Esophagus (tissue), 2 donors: ENCODE data around the gene LYPD6. TPM values are rescaled to one million over a fixed set of nuclear protein-coding genes. Genes with fewer than 3 reads are reported as not detected.

Source experiments
- H3K27ac ChIP-seq, 2 donors: one replicate each; pipeline ENCODE4 v1.5.1; 2013; ENCODE audit warnings: low read depth in 2 of 2, mild to moderate bottlenecking in 2 of 2, inconsistent platforms in 1 of 2, low read length in 1 of 2, moderate library complexity in 1 of 2
- H3K27me3 ChIP-seq, 2 donors: one replicate each; pipeline ENCODE4 v1.6.1; 2013; ENCODE audit warnings: low read length in 2 of 2, control low read depth in 1 of 2, mild to moderate bottlenecking in 1 of 2; ENCODE audit not compliant: insufficient read depth in 2 of 2, control insufficient read depth in 1 of 2
- H3K36me3 ChIP-seq, 2 donors: one replicate each; pipeline ENCODE4 v1.6.1; 2013; ENCODE audit warnings: low read length in 1 of 2; ENCODE audit not compliant: control insufficient read depth in 2 of 2, insufficient read depth in 2 of 2
- H3K4me1 ChIP-seq, 2 donors: one replicate each; pipeline ENCODE4 v1.6.1; 2013; ENCODE audit warnings: low read length in 1 of 2; ENCODE audit not compliant: control insufficient read depth in 2 of 2, insufficient read depth in 2 of 2
- H3K4me3 ChIP-seq, 2 donors: one replicate each; pipeline ENCODE4 v1.5.1; 2013; ENCODE audit warnings: low read length in 2 of 2, mild to moderate bottlenecking in 2 of 2, low read depth in 1 of 2, moderate library complexity in 1 of 2
- H3K9me3 ChIP-seq, 2 donors: one replicate each; pipeline ENCODE4 v1.6.1; 2013; ENCODE audit warnings: mild to moderate bottlenecking in 2 of 2, low read depth in 1 of 2, low read length in 1 of 2, moderate library complexity in 1 of 2; ENCODE audit not compliant: control insufficient read depth in 2 of 2, insufficient read depth in 1 of 2
- WGBS, 2 donors: extraction: QIAGEN DNeasy Blood & Tissue Kit; methylation state at CpG; one replicate each; pipeline ENCODE4 v1.1.7; 2013; 5-methylcytosine and 5-hydroxymethylcytosine counted together
- polyA plus RNA-seq, 2 donors: library from polyadenylated mRNA; stranded (reverse); fragments of 200-250 nt; gene quantifications; one replicate each; pipeline ENCODE4 v1.2.3, GENCODE V29; 2013
- donor health status: healthy with polysubstance abuse.
- donor health status: Bipolar disorder and iron deficiency.

The LYPD6 gene
- polyA plus RNA-seq, 2 donors = 0.41 to 0.51 TPM

GRCh38 chr2:149364839-149365238 is 34.5 kb downstream of the LYPD6 start:
- Histone ChIP-seq H3K27me3 (no peaks in the 10 kb centered on the region), H3K9me3 (peaks cover 0 to 4% of the 10 kb centered on the region in 2 donors), H3K36me3 (no peaks in the 10 kb centered on the region), H3K27ac (no peak overlapping the region), H3K4me3 (no peak overlapping the region), H3K4me1 (no peaks in the 10 kb centered on the region)

GRCh38 chr2:149365931-149366583 is 35.7 kb downstream of the LYPD6 start:
- 35 to 41% methylated on average over 5 of the region's 5 CpGs for WGBS, 2 donors
- H3K4me1 ChIP-seq = no peaks in the 10 kb centered on the region
- H3K4me3 ChIP-seq = no peak overlapping the region
- H3K9me3 ChIP-seq = peaks cover 0 to 4% of the 10 kb centered on the region in 2 donors
- H3K36me3 ChIP-seq = no peaks in the 10 kb centered on the region
- no peaks in the 10 kb centered on the region for H3K27me3 ChIP-seq
- H3K27ac ChIP-seq = no peak overlapping the region

GRCh38 chr2:149370061-149370775 is 39.8 kb downstream of the LYPD6 start:
- WGBS, 2 donors = 89 to 90% methylated on average over 5 of the region's 5 CpGs
- Histone ChIP-seq H3K4me3 (no peak overlapping the region), H3K4me1 (no peaks in the 10 kb centered on the region), H3K9me3 (peaks cover 0 to 4% of the 10 kb centered on the region in 2 donors), H3K27ac (no peak overlapping the region), H3K36me3 (no peaks in the 10 kb centered on the region), H3K27me3 (no peaks in the 10 kb centered on the region)

- H3K27ac ChIP-seq = no peak overlapping the region
- no peaks in the 10 kb centered on the region for H3K36me3 ChIP-seq
- no peak overlapping the region for H3K4me3 ChIP-seq
- WGBS, 2 donors = 95 to 97% methylated on average over 6 of the region's 6 CpGs
- peaks cover 0 to 4% of the 10 kb centered on the region in 2 donors for H3K9me3 ChIP-seq
- H3K27me3 ChIP-seq = no peaks in the 10 kb centered on the region
- H3K4me1 ChIP-seq = no peaks in the 10 kb centered on the region
These were observed 41.1 kb downstream of the LYPD6 start for GRCh38 chr2:149371476-149371875.

GRCh38 chr2:149375801-149376361 is 45.5 kb downstream of the LYPD6 start:
- Histone ChIP-seq H3K9me3 (no peaks in the 10 kb centered on the region), H3K4me1 (no peaks in the 10 kb centered on the region), H3K27ac (no peak overlapping the region), H3K4me3 (no peak overlapping the region), H3K36me3 (no peaks in the 10 kb centered on the region), H3K27me3 (no peaks in the 10 kb centered on the region)
- WGBS, 2 donors = 66 to 75% methylated on average over 8 of the region's 8 CpGs

- 89 to 90% methylated on average over 4 of the region's 4 CpGs for WGBS, 2 donors
- no peaks in the 10 kb centered on the region for H3K4me1 ChIP-seq
- no peaks in the 10 kb centered on the region for H3K36me3 ChIP-seq
- no peak overlapping the region for H3K27ac ChIP-seq
- no peaks in the 10 kb centered on the region for H3K27me3 ChIP-seq
- H3K4me3 ChIP-seq = no peak overlapping the region
- H3K9me3 ChIP-seq = no peaks in the 10 kb centered on the region
These were observed 49.8 kb downstream of the LYPD6 start for GRCh38 chr2:149380205-149380604.

- no peaks in the 10 kb centered on the region for H3K36me3 ChIP-seq
- no peaks in the 10 kb centered on the region for H3K27me3 ChIP-seq
- H3K27ac ChIP-seq = no peak overlapping the region
- no peaks in the 10 kb centered on the region for H3K4me1 ChIP-seq
- H3K9me3 ChIP-seq = no peaks in the 10 kb centered on the region
- WGBS, 2 donors = 65 to 69% methylated on average over 1 of the region's 1 CpG
- H3K4me3 ChIP-seq = no peak overlapping the region
These were observed 53.0 kb downstream of the LYPD6 start for GRCh38 chr2:149383340-149383739.

- 39 to 40% methylated on average over 1 of the region's 1 CpG for WGBS, 2 donors
- Histone ChIP-seq H3K9me3 (no peaks in the 10 kb centered on the region), H3K27ac (no peak overlapping the region), H3K4me3 (no peak overlapping the region), H3K36me3 (no peaks in the 10 kb centered on the region), H3K4me1 (no peaks in the 10 kb centered on the region), H3K27me3 (no peaks in the 10 kb centered on the region)
These were observed 55.0 kb downstream of the LYPD6 start for GRCh38 chr2:149385350-149385749.

GRCh38 chr2:149387411-149387810 is 57.0 kb downstream of the LYPD6 start:
- no peaks in the 10 kb centered on the region for H3K27me3 ChIP-seq
- no peaks in the 10 kb centered on the region for H3K9me3 ChIP-seq
- no peaks in the 10 kb centered on the region for H3K36me3 ChIP-seq
- H3K4me3 ChIP-seq = no peak overlapping the region
- no peak overlapping the region for H3K27ac ChIP-seq
- H3K4me1 ChIP-seq = no peaks in the 10 kb centered on the region
- 74 to 81% methylated on average over 2 of the region's 2 CpGs for WGBS, 2 donors
